Hepatocyte (in vitro differentiated cells): Measurements from ENCODE around the gene LY86. TPM values are rescaled to one million over a fixed set of nuclear protein-coding genes. Genes with fewer than 3 reads are reported as not detected.

Experiments
- DNase-seq: peaks from one replicate; pipeline ENCODE4 v3.0.0-alpha.2; 2016; ENCODE audit warnings: low spot score
- H2AFZ ChIP-seq: fragments of 200-600 bp; sonication (generic); 2 replicates; pipeline ENCODE4 v1.6.0; 2016; ENCODE audit warnings: antibody characterized with exemption, mild to moderate bottlenecking
- H3K27ac ChIP-seq: fragments of 200-600 bp; sonication (generic); 2 replicates; pipeline ENCODE4 v1.5.1; 2016; ENCODE audit warnings: mild to moderate bottlenecking
- H3K27me3 ChIP-seq: fragments of 200-600 bp; sonication (generic); 2 replicates; pipeline ENCODE4 v1.6.1; 2016
- H3K36me3 ChIP-seq: fragments of 200-600 bp; sonication (generic); replicated peaks from 2 replicates; pipeline ENCODE4 v1.5.1; 2016; ENCODE audit warnings: low read depth; ENCODE audit not compliant: insufficient read depth
- H3K4me1 ChIP-seq: fragments of 200-600 bp; sonication (generic); 2 replicates; pipeline ENCODE4 v1.5.1; 2016; ENCODE audit warnings: mild to moderate bottlenecking, moderate library complexity; ENCODE audit not compliant: insufficient read depth
- H3K4me2 ChIP-seq: fragments of 200-600 bp; sonication (generic); 2 replicates; pipeline ENCODE4 v1.6.0; 2016
- H3K4me3 ChIP-seq: fragments of 200-600 bp; sonication (generic); 2 replicates; pipeline ENCODE4 v1.5.1; 2016; ENCODE audit warnings: mild to moderate bottlenecking
- H3K79me2 ChIP-seq: fragments of 200-600 bp; sonication (generic); 2 replicates; pipeline ENCODE4 v1.6.0; 2017; ENCODE audit warnings: mild to moderate bottlenecking
- H3K9me2 ChIP-seq: fragments of 200-600 bp; sonication (generic); replicated peaks from 2 replicates; pipeline ENCODE4 v1.6.0; 2017; ENCODE audit warnings: mild to moderate bottlenecking; ENCODE audit not compliant: insufficient read depth
- H3K9me3 ChIP-seq: fragments of 200-600 bp; sonication (generic); 2 replicates; pipeline ENCODE4 v1.5.1; 2016; ENCODE audit warnings: low read depth, mild to moderate bottlenecking
- H4K20me1 ChIP-seq: fragments of 200-600 bp; sonication (generic); 2 replicates; pipeline ENCODE4 v1.6.0; 2016; ENCODE audit warnings: mild to moderate bottlenecking; ENCODE audit not compliant: insufficient read depth, poor library complexity, severe bottlenecking
- CTCF ChIP-seq: fragments of 200-600 bp; sonication (generic); IDR thresholded peaks from 2 replicates; pipeline ENCODE4 v1.5.1; 2016; ENCODE audit warnings: antibody characterized with exemption, mild to moderate bottlenecking; ENCODE audit not compliant: poor library complexity
- EZH2 ChIP-seq: fragments of 200-600 bp; sonication (generic); IDR thresholded peaks from 2 replicates; pipeline ENCODE4 v1.6.1; 2016; ENCODE audit warnings: antibody characterized with exemption, mild to moderate bottlenecking, borderline replicate concordance
- EZH2phosphoT487 ChIP-seq: fragments of 200-600 bp; sonication (generic); IDR thresholded peaks from one replicate; pipeline ENCODE4 v1.6.1; 2018; ENCODE audit warnings: antibody characterized with exemption, mild to moderate bottlenecking, low read depth, moderate library complexity; ENCODE audit not compliant: unreplicated experiment, severe bottlenecking
- WGBS: methylation state at CpG from one replicate; pipeline ENCODE4 v1.1.6; 2016; ENCODE audit warnings: low lambda C conversion rate; ENCODE audit errors: missing lambda C conversion rate; 5-methylcytosine and 5-hydroxymethylcytosine counted together
- polyA plus RNA-seq: library from polyadenylated mRNA; unstranded; fragments of >200 nt; fragmentation: Nextera tagmentation; extraction: Ambion mirVana; gene quantifications from 2 replicates; pipeline ENCODE4 v1.2.1, GENCODE V29; 2016
- total RNA-seq: library from RNA; depleted of rRNA; stranded (reverse); fragments of >200 nt; gene quantifications from 2 replicates; pipeline ENCODE4 v1.2.3, GENCODE V29; 2014

Gene LY86
- total and polyA plus RNA-seq, 2 experiments from 2014 or later = 0.27 to 0.82 TPM

- Histone ChIP-seq H3K4me1 (no peaks in the 10 kb centered on the region), H3K4me3 (no peak overlapping the region), H3K27me3 (no peaks in the 10 kb centered on the region), H4K20me1 (no peaks in the 10 kb centered on the region), H3K9me2 (no peaks in the 10 kb centered on the region), H3K9me3 (no peaks in the 10 kb centered on the region), H3K4me2 (no peak overlapping the region), H3K36me3 (no peaks in the 10 kb centered on the region), H3K27ac (no peak overlapping the region), H2AFZ (no peak overlapping the region), H3K79me2 (no peaks in the 10 kb centered on the region)
- no peak for DNase-seq
- TF ChIP-seq EZH2phosphoT487 (no peak), EZH2 (no peak), CTCF (no peak)
- WGBS = 90% methylated on average over 5 of the region's 5 CpGs
Observed at GRCh38 chr6:6652932-6653331, 64.4 kb downstream of the LY86 start.

- Histone ChIP-seq H3K27ac (no peak overlapping the region), H3K4me2 (no peak overlapping the region), H3K36me3 (no peaks in the 10 kb centered on the region), H3K9me3 (no peaks in the 10 kb centered on the region), H3K4me1 (no peaks in the 10 kb centered on the region), H3K9me2 (no peaks in the 10 kb centered on the region), H3K4me3 (no peak overlapping the region), H2AFZ (no peak overlapping the region), H3K79me2 (no peaks in the 10 kb centered on the region), H4K20me1 (no peaks in the 10 kb centered on the region), H3K27me3 (no peaks in the 10 kb centered on the region)
- no peak for DNase-seq
- WGBS = 93% methylated on average over 16 of the region's 16 CpGs
- TF ChIP-seq EZH2phosphoT487 (no peak), EZH2 (no peak), CTCF (no peak)
Observed at GRCh38 chr6:6654599-6655575, 66.4 kb downstream of the LY86 start.

GRCh38 chr6:6655805-6656251 is 67.3 kb downstream of the LY86 start:
- H3K4me3 ChIP-seq = no peak overlapping the region
- no peaks in the 10 kb centered on the region for H4K20me1 ChIP-seq
- no peaks in the 10 kb centered on the region for H3K9me3 ChIP-seq
- H3K27me3 ChIP-seq = no peaks in the 10 kb centered on the region
- TF ChIP-seq CTCF (no peak), EZH2phosphoT487 (no peak), EZH2 (no peak)
- H3K36me3 ChIP-seq = no peaks in the 10 kb centered on the region
- DNase-seq = no peak
- whole genome bisulfite sequencing = 92% methylated on average over 9 of the region's 9 CpGs
- H3K79me2 ChIP-seq = no peaks in the 10 kb centered on the region
- no peak overlapping the region for H2AFZ ChIP-seq
- no peaks in the 10 kb centered on the region for H3K9me2 ChIP-seq
- H3K4me1 ChIP-seq = no peaks in the 10 kb centered on the region
- no peak overlapping the region for H3K4me2 ChIP-seq
- H3K27ac ChIP-seq = no peak overlapping the region
